GM12891 (cell line): Measurements from ENCODE around the gene PIGU.
A peak's percentile ranks its signal among the peaks of the same experiment; 100 is the strongest.
"Not testable (repeated sequence)": the region's sequence is repeated elsewhere in the genome, so short reads cannot be mapped to it uniquely, and the experiment has no call there.

Experiments
- DNase-seq: peaks from one replicate; pipeline ENCODE4 v3.0.0; 2011; ENCODE audit warnings: low spot score; ENCODE audit not compliant: insufficient read length
- FAIRE-seq: peaks from 2 replicates; lab custom pipeline; 2011; peaks lifted over from hg19 to GRCh38; lab: Jason Lieb, UNC
- PAX5 ChIP-seq: IDR thresholded peaks from 2 replicates; pipeline ENCODE4 v1.6.1; 2011; ENCODE audit warnings: low read length, moderate library complexity, mild to moderate bottlenecking; ENCODE audit not compliant: insufficient read depth, severe bottlenecking
- POLR2A ChIP-seq: IDR thresholded peaks from 2 replicates; pipeline ENCODE4 v1.6.1; 2011; ENCODE audit warnings: low read depth, low read length, control low read depth
- POLR2AphosphoS5 ChIP-seq: IDR thresholded peaks from 2 replicates; pipeline ENCODE4 v1.6.1; 2011; ENCODE audit warnings: low read depth, low read length, control low read depth
- POU2F2 ChIP-seq: IDR thresholded peaks from 2 replicates; pipeline ENCODE4 v1.6.1; 2011; ENCODE audit warnings: low read depth, mild to moderate bottlenecking, control low read depth, low read length, moderate library complexity
- SPI1 ChIP-seq: IDR thresholded peaks from 2 replicates; pipeline ENCODE4 v1.6.1; 2011; ENCODE audit warnings: low read depth, low read length, control low read depth
- TAF1 ChIP-seq: IDR thresholded peaks from 2 replicates; pipeline ENCODE4 v1.6.1; 2011; ENCODE audit warnings: low read depth, low read length, control low read depth

Gene PIGU

DNA sequence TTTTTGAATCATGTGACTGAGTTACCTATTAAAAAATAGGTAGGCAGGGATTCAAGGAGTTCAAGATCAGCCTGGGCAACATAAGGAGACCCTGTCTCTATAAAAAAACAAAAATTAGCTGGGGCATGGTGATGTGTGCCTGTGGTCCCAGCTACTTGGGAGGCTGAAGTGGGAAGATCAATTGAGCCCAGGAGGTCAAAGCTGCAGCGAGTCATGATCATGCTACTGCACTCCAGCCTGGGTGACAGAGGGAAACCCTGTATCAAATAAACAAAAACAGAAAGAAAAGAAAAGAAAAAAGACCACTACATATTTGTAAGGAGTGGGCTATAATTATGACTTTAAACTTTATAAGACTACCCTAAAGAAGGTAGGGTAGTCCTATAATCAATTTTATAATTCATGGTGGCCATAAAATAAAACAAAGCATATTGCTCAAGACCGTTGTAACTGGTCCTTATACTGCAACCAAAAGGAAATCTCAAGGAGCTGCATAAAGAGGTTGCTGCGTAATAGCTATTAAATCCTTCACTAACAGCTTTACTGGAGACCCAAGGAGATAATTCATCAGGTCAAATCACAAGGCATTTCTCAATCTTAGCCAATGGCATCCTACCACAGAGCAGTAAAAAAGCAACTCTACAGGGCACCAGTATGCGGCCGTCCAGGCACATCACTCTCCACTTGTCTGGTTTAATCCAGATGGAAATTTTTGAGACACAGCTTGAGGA lies 13.5 kb downstream of the PIGU start:
- no peak for DNase-seq
- no peak for FAIRE-seq
- no peak for TF ChIP-seq POU2F2
- no peak for TF ChIP-seq POLR2A
- no peak for TF ChIP-seq POLR2AphosphoS5
- TF ChIP-seq SPI1, result no peak
- no peak for TF ChIP-seq TAF1
- no peak for TF ChIP-seq PAX5

DNA sequence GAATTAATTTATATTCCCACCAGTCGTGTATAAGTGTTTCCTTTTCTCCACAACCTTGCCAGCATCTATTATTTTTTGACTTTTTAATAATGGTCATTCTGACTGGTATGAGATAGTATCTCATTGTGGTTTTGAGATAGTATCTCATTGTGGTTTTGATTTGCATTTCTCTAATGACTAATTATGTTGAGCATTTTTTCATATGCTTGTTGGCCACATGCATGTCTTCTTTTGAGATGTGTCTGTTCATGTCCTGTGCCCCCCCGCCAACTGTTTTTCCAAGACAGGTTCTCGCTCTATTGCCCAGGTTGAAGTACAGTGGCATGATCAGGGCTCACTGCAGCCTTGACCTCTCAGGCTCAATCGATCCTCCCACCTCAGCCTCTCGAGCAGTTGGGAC lies 15.1 kb downstream of the PIGU start:
- peak; percentile 70 for FAIRE-seq
- peak; percentile 50; the same call in 1 of the 2 replicates for TF ChIP-seq POU2F2
- DNase-seq, result not testable (repeated sequence)

DNA sequence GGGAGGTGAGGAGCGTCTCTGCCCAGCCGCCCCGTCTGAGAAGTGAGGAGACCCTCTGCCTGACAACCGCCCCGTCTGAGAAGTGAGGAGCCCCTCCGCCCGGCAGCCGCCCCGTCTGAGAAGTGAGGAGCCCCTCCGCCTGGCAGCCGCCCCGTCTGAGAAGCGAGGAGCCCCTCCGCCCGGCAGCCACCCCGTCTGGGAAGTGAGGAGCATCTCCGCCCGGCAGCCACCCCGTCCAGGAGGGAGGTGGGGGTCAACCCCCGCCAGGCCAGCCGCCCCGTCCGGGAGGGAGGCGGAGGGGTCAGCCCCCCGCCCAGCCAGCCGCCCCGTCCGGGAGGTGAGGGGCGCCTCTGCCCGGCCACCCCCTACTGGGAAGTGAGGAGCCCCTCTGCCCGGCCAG lies 18.2 kb downstream of the PIGU start:
- not testable (repeated sequence) for FAIRE-seq, DNase-seq

DNA sequence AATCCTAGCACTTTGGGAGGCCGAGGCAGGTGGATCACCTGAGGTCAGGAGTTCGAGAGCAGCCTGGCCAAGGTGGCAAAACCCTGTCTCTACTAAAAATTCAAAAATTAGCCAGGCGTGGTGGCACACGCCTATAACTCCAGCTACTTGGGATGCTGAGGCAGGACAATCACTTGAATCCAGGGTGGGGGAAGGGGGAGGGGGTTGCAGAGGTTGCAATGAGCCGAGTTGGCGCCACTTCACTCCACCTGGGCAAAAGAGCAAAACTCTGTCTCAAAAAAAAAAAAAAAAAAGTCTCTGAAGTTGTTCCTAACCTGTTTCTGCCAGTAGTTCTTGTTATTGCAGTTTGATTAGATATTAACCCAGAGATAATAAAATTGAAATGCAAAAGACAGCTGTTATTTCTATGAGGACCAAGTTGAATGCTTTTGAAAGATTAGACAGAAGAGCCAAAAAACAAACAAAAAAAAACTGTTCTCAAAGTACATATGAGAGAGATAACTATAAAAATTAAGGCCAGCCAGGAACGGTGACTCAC lies 22.6 kb downstream of the PIGU start:
- FAIRE-seq, result no peak
- DNase-seq, result no peak
- no peak for TF ChIP-seq POLR2A
- TF ChIP-seq TAF1, result no peak
- no peak for TF ChIP-seq SPI1
- TF ChIP-seq POU2F2, result no peak
- no peak for TF ChIP-seq POLR2AphosphoS5
- no peak for TF ChIP-seq PAX5

GRCh38 chr20:34651200-34651599 lies 25.7 kb downstream of the PIGU start:
- TF ChIP-seq POLR2AphosphoS5, result no peak
- DNase-seq (no peak), FAIRE-seq (no peak)

GRCh38 chr20:34647737-34648136 lies 29.2 kb downstream of the PIGU start:
- FAIRE-seq (no peak), DNase-seq (no peak)
- TF ChIP-seq POLR2A, result no peak
- TF ChIP-seq SPI1, result no peak
- TF ChIP-seq TAF1, result no peak
- TF ChIP-seq POLR2AphosphoS5, result no peak
- TF ChIP-seq POU2F2, result no peak
- TF ChIP-seq PAX5, result no peak

GRCh38 chr20:34644951-34645350 lies 31.9 kb downstream of the PIGU start:
- TF ChIP-seq SPI1, result no peak
- TF ChIP-seq TAF1, result no peak
- TF ChIP-seq POLR2AphosphoS5, result no peak
- TF ChIP-seq POLR2A, result no peak
- no peak for TF ChIP-seq POU2F2
- TF ChIP-seq PAX5, result no peak
- FAIRE-seq, result no peak
- no peak for DNase-seq

DNA sequence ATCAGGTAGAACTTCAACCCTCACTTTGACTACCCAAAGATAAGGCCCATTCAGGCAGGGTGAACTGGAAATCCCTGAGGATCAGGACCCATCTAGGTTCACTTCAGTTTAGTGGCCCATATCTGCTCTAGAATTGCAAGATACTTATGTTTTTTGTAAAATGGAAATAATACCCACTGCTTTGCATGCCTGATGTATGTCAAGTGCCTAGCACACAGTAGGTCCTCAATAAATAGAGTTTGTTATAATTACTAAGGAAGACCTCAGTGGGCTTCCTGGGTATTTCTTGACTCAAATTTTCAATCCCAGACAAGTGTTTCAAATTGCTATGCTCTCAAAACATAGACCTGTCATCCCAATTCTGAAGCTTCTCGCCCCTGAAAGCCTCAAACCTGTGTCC lies 32.5 kb downstream of the PIGU start:
- no peak for TF ChIP-seq PAX5
- TF ChIP-seq POU2F2, result no peak
- TF ChIP-seq TAF1, result no peak
- no peak for TF ChIP-seq POLR2AphosphoS5
- TF ChIP-seq POLR2A, result no peak
- TF ChIP-seq SPI1, result no peak

GRCh38 chr20:34643928-34644327 lies 33.0 kb downstream of the PIGU start:
- no peak for FAIRE-seq

More for the DNA sequence above, 32.5 kb downstream of the PIGU start:
- FAIRE-seq, result no peak
- DNase-seq, result no peak

DNA sequence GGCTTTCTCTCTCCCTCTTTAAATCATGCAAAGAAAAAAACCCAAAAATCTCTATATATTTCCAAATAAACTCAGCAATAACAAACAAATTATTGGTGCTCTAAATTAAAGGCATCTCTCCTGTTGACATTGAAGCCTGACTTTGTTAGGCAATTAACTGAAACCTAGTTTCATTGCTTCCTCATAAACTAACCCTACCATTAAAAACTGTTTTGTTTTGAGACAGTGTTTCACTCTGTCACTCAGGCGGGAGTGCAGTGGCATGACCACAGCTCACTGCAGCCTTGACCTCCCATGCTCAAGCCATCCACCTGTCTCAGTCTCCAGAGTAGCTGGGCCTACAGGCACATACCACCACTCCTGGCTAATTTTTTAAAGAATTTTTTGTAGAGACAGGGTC lies 34.9 kb downstream of the PIGU start:
- TF ChIP-seq PAX5, result no peak
- no peak for TF ChIP-seq POU2F2
- TF ChIP-seq POLR2A, result no peak
- no peak for TF ChIP-seq TAF1
- no peak for TF ChIP-seq SPI1
- no peak for TF ChIP-seq POLR2AphosphoS5
- DNase-seq, result no peak
- FAIRE-seq, result peak; percentile 75

More at GRCh38 chr20:34643928-34644327, 33.0 kb downstream of the PIGU start:
- TF ChIP-seq SPI1 (no peak), POLR2AphosphoS5 (no peak)
- no peak for DNase-seq

DNA sequence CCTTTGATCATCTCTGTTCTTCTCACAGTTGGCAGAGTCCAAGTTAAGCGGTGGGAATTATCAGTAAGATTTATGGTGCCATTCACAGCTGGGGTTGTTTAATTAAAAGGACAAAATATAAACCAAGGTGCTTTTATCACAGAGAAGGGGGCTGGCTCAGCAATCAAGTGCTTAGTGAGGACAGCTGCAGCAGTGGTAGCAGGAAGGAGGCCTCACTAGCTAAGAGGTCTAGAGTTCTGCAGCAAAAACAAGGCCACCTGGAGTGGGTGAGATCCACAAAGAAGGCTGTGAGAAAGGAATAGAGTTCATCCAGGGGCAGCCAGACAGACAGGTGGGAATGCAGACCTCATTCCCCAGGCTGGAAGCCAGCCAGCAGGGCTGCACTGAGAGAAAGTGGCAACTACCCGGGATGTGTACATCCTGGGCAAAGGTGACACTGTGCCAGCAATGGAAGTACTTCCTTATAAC lies 37.1 kb downstream of the PIGU start:
- DNase-seq, result no peak
- no peak for TF ChIP-seq POU2F2
- TF ChIP-seq SPI1, result no peak
- no peak for TF ChIP-seq POLR2AphosphoS5
- no peak for TF ChIP-seq PAX5
- no peak for TF ChIP-seq POLR2A
- no peak for TF ChIP-seq TAF1
- FAIRE-seq, result no peak

- DNase-seq (no peak), FAIRE-seq (no peak)
- TF ChIP-seq POLR2A (no peak), PAX5 (no peak), POLR2AphosphoS5 (no peak), TAF1 (no peak), POU2F2 (no peak), SPI1 (no peak)
These were observed 38.4 kb downstream of the PIGU start for GRCh38 chr20:34638532-34638931.
